HG03469 (cell line): ENCODE data around the gene ARL6IP4.
"Not testable (repeated sequence)": the region's sequence is repeated elsewhere in the genome, so short reads cannot be mapped to it uniquely, and the experiment has no call there.

Experiments used
- ATAC-seq: cut with Tn5 transposase; IDR thresholded peaks from one replicate; pipeline ENCODE4 v1.9.1; 2021; ENCODE audit warnings: mild to moderate bottlenecking, moderate library complexity, moderate number of reproducible peaks; ENCODE audit not compliant: unreplicated experiment

The ARL6IP4 gene

GRCh38 chr12:123005081-123005626 lies 24.7 kb downstream of the ARL6IP4 start:
- ATAC-seq: no peak

DNA sequence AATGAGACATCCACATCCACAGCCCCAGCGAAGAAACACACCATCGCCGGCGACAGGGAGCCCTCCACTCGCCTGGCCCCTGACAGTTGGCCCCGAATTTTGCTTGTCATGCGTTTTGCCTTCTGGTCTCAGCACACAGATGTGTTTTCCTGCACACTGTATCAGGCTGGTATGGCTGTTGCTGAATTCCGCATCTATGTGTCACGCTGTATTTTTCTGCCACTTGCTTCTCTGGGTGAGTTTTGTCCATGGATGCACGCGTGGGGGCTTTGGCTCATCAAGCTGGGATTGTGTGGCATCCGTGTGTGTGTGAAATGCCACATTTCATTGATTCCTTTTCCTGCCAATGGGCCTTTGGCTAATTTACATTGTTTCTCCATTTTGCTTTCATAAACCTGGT lies 26.5 kb downstream of the ARL6IP4 start:
- ATAC-seq: no peak

DNA sequence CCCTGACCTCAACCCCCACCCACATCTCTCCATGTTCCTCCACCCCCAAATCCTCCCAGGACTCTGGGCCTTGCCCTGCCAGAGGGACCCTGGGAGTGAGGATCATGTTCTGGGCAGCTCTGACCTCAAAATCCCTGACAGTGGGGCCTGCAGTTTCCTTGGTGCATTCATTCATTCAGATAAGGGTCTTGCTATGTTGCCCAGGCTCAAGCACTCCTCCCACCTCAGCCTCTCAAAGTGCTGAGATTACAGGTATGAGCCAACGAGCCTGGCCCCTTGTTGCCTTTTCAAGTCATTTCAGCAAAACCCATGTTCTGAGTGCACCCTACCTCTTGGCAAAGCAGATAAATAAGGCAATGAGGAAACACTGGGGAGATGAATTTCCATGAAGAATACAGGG lies 29.6 kb downstream of the ARL6IP4 start:
- no peak for ATAC-seq

DNA sequence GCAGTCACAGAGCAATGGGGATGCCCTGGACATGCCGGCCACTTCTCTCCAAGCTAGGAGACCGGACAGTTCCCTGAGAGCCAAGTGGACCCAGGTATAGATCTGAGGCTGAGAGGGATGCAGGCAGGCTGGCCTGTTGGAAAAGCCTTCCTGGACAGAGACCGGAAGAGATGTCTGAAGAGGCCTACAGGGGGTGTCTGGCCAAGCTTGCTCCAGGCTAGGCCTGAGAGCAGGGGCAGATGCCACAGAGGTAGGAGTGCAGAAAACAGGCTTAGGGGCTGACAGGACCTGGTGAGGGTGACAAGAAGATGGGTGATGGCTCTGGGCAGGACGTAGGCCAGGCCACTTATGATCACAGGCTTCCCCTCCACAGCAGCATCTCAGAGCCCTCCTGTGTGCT lies 30.2 kb downstream of the ARL6IP4 start:
- no peak for ATAC-seq

- ATAC-seq: no peak
Observed at GRCh38 chr12:123011701-123012100, 31.2 kb downstream of the ARL6IP4 start.

GRCh38 chr12:123013185-123014095 lies 33.0 kb downstream of the ARL6IP4 start:
- no peak for ATAC-seq

DNA sequence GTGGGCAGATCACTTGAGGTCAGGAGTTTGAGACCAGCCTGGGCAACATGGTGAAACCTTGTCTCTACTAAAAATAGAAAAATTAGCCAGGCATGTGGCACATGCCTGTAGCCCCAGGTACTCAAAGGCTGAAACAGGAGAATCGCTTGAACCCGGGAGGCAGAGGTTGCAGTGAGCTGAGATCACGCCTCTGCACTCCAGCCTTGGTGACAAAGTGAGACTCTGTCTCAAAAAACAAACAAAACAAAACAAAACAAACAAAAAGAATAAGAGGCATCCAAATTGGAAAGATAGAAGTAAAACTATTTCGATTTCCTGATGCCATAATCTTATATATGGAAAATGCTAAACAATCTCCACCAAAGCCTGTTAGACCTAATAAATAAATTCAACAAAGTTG lies 34.0 kb downstream of the ARL6IP4 start:
- not testable (repeated sequence) for ATAC-seq

GRCh38 chr12:123017753-123018152 lies 37.3 kb downstream of the ARL6IP4 start:
- ATAC-seq: no peak

DNA sequence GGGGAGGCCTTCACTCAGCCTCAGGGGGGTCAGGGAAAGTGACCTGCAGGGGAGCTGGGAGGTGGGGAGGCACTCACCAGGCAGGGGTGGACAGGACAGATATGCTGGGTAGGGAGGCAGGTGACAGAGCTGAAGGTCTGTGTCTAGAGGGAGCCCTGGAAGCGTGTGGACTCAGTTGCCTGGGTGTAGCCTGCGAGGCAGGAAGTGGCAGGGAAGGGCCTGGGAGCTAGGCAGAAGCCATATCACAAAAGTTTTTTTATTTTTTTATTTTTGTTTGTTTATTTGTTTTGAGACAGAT lies 39.3 kb downstream of the ARL6IP4 start:
- ATAC-seq: no peak

DNA sequence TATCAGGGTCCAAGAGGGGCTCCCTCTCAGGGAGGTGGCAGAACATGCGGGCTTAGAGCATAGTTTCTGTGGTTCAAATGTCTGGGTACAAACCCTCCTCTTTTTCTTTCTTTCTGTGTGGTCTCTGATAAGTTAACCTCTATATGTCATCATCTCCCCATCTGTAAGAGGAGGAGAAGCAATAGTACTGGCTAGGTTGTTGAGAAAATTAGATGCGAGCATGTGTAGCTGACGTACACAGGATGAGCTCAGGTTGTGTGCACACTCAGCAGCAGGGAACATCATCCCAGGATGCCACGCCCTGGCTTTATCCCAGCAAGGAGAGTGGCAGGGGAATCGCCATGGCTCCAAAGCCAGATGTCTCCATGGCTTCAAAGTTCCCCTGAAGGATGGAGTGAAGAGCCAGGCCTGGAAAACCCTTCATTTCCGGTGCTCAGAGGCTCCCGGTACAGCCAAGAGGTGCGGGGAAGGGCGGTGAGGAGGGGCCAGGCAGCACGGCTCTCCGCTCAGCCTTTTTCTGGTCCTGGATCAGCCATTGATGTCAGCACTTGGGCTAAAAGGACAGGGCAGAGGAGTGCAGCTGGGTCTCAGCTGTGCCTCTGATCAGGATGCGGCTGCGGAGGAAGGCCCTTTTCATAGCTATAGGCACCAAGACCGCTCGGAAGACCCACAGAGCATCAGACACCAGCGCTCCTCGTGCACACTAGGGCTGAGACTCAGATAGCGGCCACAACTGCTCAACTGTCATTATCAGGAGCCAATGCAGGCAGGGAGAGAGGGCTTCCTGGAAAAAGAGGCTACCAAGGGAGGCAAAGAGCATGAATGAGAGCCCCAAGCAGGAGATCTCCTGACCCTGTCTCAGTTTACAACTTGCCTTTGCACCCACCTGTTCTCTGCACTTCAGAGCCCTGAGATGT lies 41.5 kb downstream of the ARL6IP4 start:
- no peak for ATAC-seq

DNA sequence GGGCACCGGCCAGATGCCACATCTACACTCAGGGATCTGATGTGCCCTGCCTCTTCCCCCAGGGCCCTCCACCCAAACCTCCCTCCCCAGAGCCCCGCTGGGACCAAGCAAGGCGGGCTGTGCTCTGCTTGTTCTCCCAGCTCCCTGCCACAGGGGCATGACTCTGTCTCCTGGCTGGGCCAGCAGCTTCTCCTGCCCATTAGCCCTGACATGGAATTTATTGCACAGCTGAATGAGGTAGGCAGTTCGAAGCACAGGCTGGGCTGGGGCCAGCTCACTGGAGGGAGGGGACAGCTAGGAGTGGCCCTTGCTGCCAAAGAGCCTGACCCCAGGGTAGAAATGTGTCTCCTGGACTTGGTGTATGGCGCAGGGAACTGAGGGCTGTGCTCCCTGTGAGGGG lies 42.4 kb downstream of the ARL6IP4 start:
- no peak for ATAC-seq

DNA sequence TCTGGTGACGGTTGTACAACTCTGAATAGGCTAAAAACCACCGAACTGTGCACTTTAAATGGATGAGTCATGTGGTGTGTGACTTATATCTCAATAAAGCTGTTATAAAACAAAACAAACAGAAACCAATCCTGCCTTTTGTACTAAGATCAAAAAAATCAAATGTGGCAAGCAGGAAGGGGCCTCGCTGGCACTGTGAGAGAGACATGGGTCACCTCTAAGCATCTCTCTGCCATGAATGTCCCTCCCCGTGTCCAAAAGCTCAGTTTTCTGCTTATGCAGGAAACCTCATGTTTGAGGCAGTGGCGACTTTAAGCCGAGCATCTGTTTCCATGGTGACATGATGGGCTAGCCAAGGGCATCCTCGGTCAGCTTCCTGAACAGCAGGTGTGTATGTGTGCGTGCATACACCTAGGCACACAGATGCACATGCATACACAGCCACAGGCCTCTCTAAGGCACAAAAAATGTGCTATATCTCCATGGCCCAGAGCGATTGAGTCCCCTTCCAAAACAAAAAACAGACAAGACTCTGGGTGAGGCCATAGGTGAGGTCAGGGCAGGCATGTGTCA lies 44.4 kb downstream of the ARL6IP4 start:
- no peak for ATAC-seq

- no peak for ATAC-seq
Observed at GRCh38 chr12:123026094-123026853, 45.8 kb downstream of the ARL6IP4 start.

DNA sequence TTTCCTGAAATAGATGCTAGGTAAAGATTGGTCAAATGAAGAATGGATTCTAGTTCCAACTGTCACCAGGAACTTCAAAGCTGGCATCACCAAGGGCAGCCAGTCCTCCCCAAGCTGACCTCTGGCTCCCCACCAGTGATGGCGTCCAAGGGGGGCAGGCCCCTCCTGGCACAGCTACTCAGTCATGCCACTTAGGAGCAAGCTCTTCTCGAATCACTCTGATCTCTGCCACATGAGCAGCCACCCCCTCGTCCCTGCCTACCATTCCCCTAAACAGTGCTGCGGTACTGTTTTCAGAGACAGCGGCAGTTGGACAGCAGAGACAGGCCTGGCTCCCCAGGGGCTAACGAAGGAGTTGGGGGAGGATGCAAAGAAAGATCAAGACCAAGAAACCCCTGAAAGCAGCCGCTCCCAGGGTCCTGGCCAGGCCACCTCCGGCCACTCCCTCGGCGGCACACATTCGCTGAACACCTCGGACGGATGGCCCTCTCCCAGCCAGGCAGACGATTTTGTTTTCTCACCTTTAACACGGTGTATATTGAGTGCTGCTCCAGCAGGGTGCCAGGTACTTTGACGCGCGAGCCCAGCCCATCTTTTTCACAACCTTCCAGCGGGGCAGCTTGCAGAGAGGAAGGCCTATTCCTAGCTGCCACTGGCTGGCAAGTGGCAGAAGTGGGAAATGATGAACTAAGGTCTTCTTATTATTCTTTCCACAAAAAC lies 47.4 kb downstream of the ARL6IP4 start:
- ATAC-seq: no peak

GRCh38 chr12:123028475-123028874 lies 48.0 kb downstream of the ARL6IP4 start:
- no peak for ATAC-seq

DNA sequence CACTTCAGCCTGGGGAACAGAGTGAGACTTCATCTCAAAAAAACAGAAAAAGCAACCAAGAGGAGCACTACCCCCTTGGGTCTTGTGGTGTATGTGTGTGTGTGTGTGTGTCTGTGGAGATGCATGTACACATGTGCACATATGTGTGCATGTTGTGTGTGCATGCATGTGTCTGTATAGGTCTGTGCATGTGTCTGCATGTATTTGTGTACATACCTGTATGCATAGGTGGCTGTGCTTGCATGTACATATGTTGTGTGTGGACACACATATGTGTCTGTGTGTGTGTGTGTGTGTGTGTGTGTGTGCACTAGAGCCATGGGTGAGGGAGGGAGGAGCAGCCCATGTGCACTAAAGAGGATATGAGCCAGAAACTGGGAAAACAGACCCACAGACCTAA lies 49.1 kb downstream of the ARL6IP4 start:
- no peak for ATAC-seq

DNA sequence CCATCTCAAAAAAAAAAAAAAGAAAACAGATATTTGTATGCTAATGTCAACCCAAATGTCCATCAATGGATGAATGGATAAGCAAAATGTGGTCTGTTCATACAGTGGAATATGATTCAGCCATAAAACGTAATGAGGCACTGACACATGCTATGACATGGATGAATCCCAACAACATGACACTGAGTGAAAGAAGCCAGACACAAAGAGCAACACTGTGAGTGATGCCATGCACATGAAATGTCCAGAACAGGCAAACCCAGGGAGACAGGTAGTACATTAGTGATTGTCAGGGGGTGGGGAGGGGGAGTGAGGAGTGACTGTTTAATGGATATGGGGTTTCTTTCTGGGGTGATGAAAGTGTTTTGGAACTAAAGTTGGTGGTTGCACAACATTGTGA lies 50.2 kb downstream of the ARL6IP4 start:
- no peak for ATAC-seq

GRCh38 chr12:123031171-123031845 lies 50.8 kb downstream of the ARL6IP4 start:
- no peak for ATAC-seq
